Aorta (tissue), 5 donors: ENCODE results near the gene BAIAP2. TPM values are rescaled to one million over a fixed set of nuclear protein-coding genes. Genes with fewer than 3 reads are reported as not detected.
A peak's percentile ranks its signal among the peaks of the same experiment; 100 is the strongest.

ENCODE experiments used
- ATAC-seq: fragments of 200-7000 bp; cut with Tn5 transposase; one replicate; pipeline ENCODE4 v1.9.1; 2022; ENCODE audit warnings: moderate library complexity; ENCODE audit not compliant: low FRiP score
- DNase-seq, 2 donors: peaks; one replicate each; pipeline ENCODE4 v3.0.0-alpha.2; 2020
- H3K27ac ChIP-seq, 2 donors: one replicate each; pipeline ENCODE4 v1.5.1; 2013; ENCODE audit warnings: low read length in 2 of 2, mild to moderate bottlenecking in 2 of 2, moderate library complexity in 2 of 2, control low read depth in 1 of 2, inconsistent platforms in 1 of 2, low read depth in 1 of 2
- H3K27me3 ChIP-seq, 2 donors: one replicate each; pipeline ENCODE4 v1.6.1; 2013; ENCODE audit warnings: control low read depth in 1 of 2, low read length in 1 of 2, mild to moderate bottlenecking in 1 of 2, moderate library complexity in 1 of 2; ENCODE audit not compliant: insufficient read depth in 2 of 2, control insufficient read depth in 1 of 2
- H3K36me3 ChIP-seq, 2 donors: one replicate each; pipeline ENCODE4 v1.6.1; 2013; ENCODE audit warnings: control low read depth in 1 of 2, low read length in 1 of 2, mild to moderate bottlenecking in 1 of 2; ENCODE audit not compliant: insufficient read depth in 2 of 2, control insufficient read depth in 1 of 2
- H3K4me1 ChIP-seq, 2 donors: one replicate each; pipeline ENCODE4 v1.6.1; 2013; ENCODE audit warnings: low read length in 2 of 2, control low read depth in 1 of 2, mild to moderate bottlenecking in 1 of 2, moderate library complexity in 1 of 2; ENCODE audit not compliant: insufficient read depth in 2 of 2, control insufficient read depth in 1 of 2
- H3K4me3 ChIP-seq, 2 donors: one replicate each; pipeline ENCODE4 v1.5.1; 2013; ENCODE audit warnings: low read length in 2 of 2, control low read depth in 1 of 2, mild to moderate bottlenecking in 1 of 2
- H3K9me3 ChIP-seq: one replicate; pipeline ENCODE4 v1.6.1; 2013; ENCODE audit warnings: mild to moderate bottlenecking, low read length; ENCODE audit not compliant: control insufficient read depth
- WGBS, 2 donors: extraction: QIAGEN DNeasy Blood & Tissue Kit; methylation state at CpG; one replicate each; pipeline ENCODE4 v1.1.7; 2013; 5-methylcytosine and 5-hydroxymethylcytosine counted together
- intact Hi-C, 2 donors: fragments of 100-400 bp; cut with DNase I; formaldehyde crosslinking; loops; one replicate each; pipeline versions ENCODE4 v1.14.2 to v1.15.0; 2022
- polyA plus RNA-seq, 2 donors: library from polyadenylated mRNA; stranded (reverse); fragments of 200-250 nt; gene quantifications; one replicate each; pipeline ENCODE4 v1.2.3, GENCODE V29; 2013
- total RNA-seq, 2 donors: library from RNA; stranded (reverse); fragmentation: NEBNext Ultra II Directional; extraction: Animal tissue kit (Norgen Biotek cat#: 25700); gene quantifications; one replicate each; pipeline ENCODE4 v1.2.1, GENCODE V29; 2021
- donor health status: healthy with polysubstance abuse.
- donor health status: Bipolar disorder and iron deficiency.
- donor health status: DM: no; HTN: no; CAD: no.
- donor health status: DM: no; HTN: no; CAD: no.
- donor health status: DM: yes; HTN: yes; CAD: no.

Gene BAIAP2
- total and polyA plus RNA-seq, 4 donors: 1.7 to 23.7 (median 14.3) TPM

- peak in 1 of 2 donors; percentile 85 for DNase-seq
- H3K27ac ChIP-seq: no peak overlapping the region
- H3K9me3 ChIP-seq: no peaks in the 10 kb centered on the region
- WGBS, 2 donors: 91 to 92% methylated on average over 24 to 26 of the region's 26 CpGs
- H3K36me3 ChIP-seq: no peaks in the 10 kb centered on the region
- no peak overlapping the region for H3K4me3 ChIP-seq
- no peaks in the 10 kb centered on the region for H3K27me3 ChIP-seq
- intact Hi-C loops: no loop called here
- no peaks in the 10 kb centered on the region for H3K4me1 ChIP-seq
- ATAC-seq: peak; percentile 3
These were observed 15.1 kb downstream of the BAIAP2 start for GRCh38 chr17:81049973-81050551.

- Histone ChIP-seq H3K4me3 (no peak overlapping the region), H3K27me3 (no peaks in the 10 kb centered on the region), H3K27ac (no peak overlapping the region), H3K4me1 (no peaks in the 10 kb centered on the region), H3K9me3 (no peaks in the 10 kb centered on the region), H3K36me3 (no peaks in the 10 kb centered on the region)
- intact Hi-C loops: no loop called here
- ATAC-seq (no peak), DNase-seq (no peak)
- 95 to 98% methylated on average over 32 of the region's 32 CpGs for WGBS, 2 donors
These were observed 16.0 kb downstream of the BAIAP2 start for GRCh38 chr17:81050645-81051625.

DNA sequence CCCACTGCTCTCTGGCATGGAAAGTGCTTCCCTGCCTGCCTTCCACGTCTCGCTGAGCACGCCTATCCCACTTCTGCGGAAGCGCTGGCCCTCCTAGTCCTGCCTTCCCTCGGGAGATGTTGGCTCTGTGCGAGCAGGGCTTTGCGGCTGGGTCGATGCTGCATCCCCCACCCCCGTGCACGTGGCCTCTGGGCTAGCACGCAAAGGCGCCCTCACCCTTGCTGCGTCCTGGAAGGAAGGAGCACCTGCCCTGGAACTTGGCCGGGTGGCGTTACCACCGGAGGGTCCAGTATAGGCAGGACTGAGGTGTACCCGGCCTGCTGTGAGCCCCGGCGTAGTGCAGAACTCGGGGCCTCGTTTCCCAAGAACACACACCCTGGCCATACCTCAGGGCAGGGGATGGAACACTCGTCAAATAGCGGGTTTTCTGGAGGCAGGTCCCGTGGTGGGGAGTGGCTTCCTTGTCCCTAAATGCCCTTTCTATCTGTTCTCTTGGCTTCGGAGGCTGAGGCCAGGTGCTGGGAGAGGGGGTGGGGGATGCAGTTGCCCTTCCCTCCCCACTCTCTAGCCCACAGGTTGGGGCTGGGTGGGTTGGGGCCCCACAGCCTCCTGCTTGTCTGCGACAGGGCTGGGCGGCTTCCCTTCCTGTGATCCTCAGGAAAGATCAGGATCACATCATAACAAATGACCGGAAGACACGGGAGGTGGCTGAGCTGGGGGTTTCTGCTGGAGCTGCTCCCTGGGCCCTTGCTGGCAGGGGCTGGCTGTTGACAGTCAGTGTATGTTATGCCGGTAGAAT lies 17.4 kb downstream of the BAIAP2 start:
- Histone ChIP-seq H3K4me3 (no peak overlapping the region), H3K9me3 (no peaks in the 10 kb centered on the region), H3K36me3 (no peaks in the 10 kb centered on the region), H3K27ac (no peak overlapping the region), H3K27me3 (no peaks in the 10 kb centered on the region), H3K4me1 (no peaks in the 10 kb centered on the region)
- intact Hi-C loops: no loop called here
- DNase-seq (no peak), ATAC-seq (no peak)
- 65 to 71% methylated on average over 31 of the region's 31 CpGs for WGBS, 2 donors

GRCh38 chr17:81053041-81053970 lies 18.4 kb downstream of the BAIAP2 start:
- Histone ChIP-seq H3K27me3 (no peaks in the 10 kb centered on the region), H3K9me3 (no peaks in the 10 kb centered on the region), H3K27ac (no peak overlapping the region), H3K4me1 (no peaks in the 10 kb centered on the region), H3K4me3 (no peak overlapping the region), H3K36me3 (no peaks in the 10 kb centered on the region)
- intact Hi-C loops: no loop called here
- ATAC-seq (no peak), DNase-seq (no peak)
- WGBS, 2 donors: 46 to 47% methylated on average over 37 to 41 of the region's 42 CpGs

DNA sequence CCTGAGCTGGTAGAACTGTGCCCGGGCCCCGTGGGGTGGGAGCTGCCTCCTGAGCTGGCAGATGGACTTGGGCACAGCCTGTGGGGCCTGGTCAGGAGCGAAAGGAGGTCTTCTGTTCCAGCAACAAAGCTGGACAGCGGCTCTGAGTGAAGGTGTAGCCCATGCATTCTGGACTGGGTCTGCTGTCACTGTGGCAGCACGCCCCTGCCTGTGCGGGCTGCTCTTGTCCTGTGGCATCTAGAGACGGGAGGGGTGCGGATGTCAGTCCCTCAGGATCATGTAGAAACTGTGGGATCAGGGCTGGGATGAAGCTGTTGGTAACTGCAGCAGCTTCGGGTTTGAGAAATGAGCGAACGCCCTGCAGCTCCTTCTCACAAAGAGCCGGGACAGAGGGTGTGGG lies 19.4 kb downstream of the BAIAP2 start:
- no peaks in the 10 kb centered on the region for H3K4me1 ChIP-seq
- no peak for ATAC-seq

DNA sequence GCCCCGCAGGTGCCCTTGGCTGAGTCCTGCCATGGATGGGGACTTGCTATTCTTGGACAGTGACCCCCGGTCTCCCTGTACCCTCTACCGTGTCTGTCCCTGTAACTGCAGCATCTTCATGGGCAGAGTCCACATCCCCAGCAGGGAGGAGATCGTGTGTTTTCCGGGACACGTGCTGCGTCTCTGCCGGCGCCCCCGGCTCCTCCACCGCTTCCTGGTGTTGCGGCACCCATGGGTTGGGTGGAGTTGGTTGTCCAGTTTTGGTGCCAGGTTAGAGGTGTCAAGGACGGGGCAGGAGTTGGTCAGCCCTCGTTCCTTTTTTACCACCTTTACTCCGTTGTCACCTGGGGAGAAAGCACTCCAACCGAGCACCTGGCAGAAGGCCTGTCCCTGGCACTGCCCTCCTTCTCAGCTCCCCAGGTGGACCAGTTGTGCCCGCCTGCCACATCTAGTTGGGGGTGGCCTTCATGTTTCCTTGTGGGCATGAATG lies 20.0 kb downstream of the BAIAP2 start:
- no peaks in the 10 kb centered on the region for H3K4me1 ChIP-seq

More for the DNA sequence above, 19.4 kb downstream of the BAIAP2 start:
- intact Hi-C loops: no loop called here
- Histone ChIP-seq H3K27ac (no peak overlapping the region), H3K27me3 (no peaks in the 10 kb centered on the region), H3K4me3 (no peak overlapping the region), H3K9me3 (no peaks in the 10 kb centered on the region), H3K36me3 (no peaks in the 10 kb centered on the region)
- no peak for DNase-seq
- WGBS, 2 donors: 94 to 96% methylated on average over 12 of the region's 12 CpGs

GRCh38 chr17:81056312-81056711 lies 21.4 kb downstream of the BAIAP2 start:
- Histone ChIP-seq H3K4me1 (no peaks in the 10 kb centered on the region), H3K27ac (no peak overlapping the region), H3K36me3 (no peaks in the 10 kb centered on the region), H3K4me3 (no peak overlapping the region), H3K27me3 (no peaks in the 10 kb centered on the region), H3K9me3 (no peaks in the 10 kb centered on the region)
- intact Hi-C loops: no loop called here
- ATAC-seq (no peak), DNase-seq (peak in 1 of 2 donors; percentile 72)
- WGBS, 2 donors: 90 to 94% methylated on average over 19 of the region's 19 CpGs

More for the DNA sequence above, 20.0 kb downstream of the BAIAP2 start:
- H3K27ac ChIP-seq: no peak overlapping the region
- H3K27me3 ChIP-seq: no peaks in the 10 kb centered on the region
- H3K36me3 ChIP-seq: no peaks in the 10 kb centered on the region
- no peak overlapping the region for H3K4me3 ChIP-seq
- intact Hi-C loops: no loop called here
- H3K9me3 ChIP-seq: no peaks in the 10 kb centered on the region
- 96 to 97% methylated on average over 17 of the region's 17 CpGs for WGBS, 2 donors
- no peak for ATAC-seq
- no peak for DNase-seq
